ENCODE results near the gene LMNTD2.

GRCh38 chr11:551596-551995 lies 8.9 kb downstream of the LMNTD2 start:
- TF ChIP-seq POLR2A (IDR thresholded peaks at IDR 0.05) (no peak), POLR2AphosphoS5 (IDR thresholded peaks at IDR 0.05) (no peak)
- TF ChIP-seq, protein P1, sequence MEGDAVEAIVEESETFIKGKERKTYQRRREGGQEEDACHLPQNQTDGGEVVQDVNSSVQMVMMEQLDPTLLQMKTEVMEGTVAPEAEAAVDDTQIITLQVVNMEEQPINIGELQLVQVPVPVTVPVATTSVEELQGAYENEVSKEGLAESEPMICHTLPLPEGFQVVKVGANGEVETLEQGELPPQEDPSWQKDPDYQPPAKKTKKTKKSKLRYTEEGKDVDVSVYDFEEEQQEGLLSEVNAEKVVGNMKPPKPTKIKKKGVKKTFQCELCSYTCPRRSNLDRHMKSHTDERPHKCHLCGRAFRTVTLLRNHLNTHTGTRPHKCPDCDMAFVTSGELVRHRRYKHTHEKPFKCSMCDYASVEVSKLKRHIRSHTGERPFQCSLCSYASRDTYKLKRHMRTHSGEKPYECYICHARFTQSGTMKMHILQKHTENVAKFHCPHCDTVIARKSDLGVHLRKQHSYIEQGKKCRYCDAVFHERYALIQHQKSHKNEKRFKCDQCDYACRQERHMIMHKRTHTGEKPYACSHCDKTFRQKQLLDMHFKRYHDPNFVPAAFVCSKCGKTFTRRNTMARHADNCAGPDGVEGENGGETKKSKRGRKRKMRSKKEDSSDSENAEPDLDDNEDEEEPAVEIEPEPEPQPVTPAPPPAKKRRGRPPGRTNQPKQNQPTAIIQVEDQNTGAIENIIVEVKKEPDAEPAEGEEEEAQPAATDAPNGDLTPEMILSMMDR (IDR thresholded peaks at IDR 0.05 in 8 of 11, conservative IDR thresholded peaks at IDR 0.05 in 3 of 11), result no peak

Measured in spleen (tissue), 7 donors.